NCI-H510A treated with DMSO at 0.1 percent for 48 hours (cell line): ENCODE results near the gene KCNJ3.
A peak's percentile ranks its signal among the peaks of the same experiment; 100 is the strongest.

Source experiments
- DNase-seq: peaks from one replicate; lab custom pipeline; 2025; lab: John Stamatoyannopoulos, UW

Gene KCNJ3

GRCh38 chr2:154698296-154698720 lies at the start of gene KCNJ3:
Gene KCNJ3, plus strand, starts transcription at chr2:154698695. Its CDS starts 81 bp downstream, at chr2:154698776.
- peak; percentile 1 for DNase-seq

- no peak for DNase-seq
Observed at GRCh38 chr2:154655499-154655898, 43.0 kb upstream of the KCNJ3 start.

GRCh38 chr2:154658854-154659253 lies 39.6 kb upstream of the KCNJ3 start:
- no peak for DNase-seq

GRCh38 chr2:154664248-154664647 lies 34.2 kb upstream of the KCNJ3 start:
- DNase-seq = no peak

GRCh38 chr2:154670083-154670482 lies 28.4 kb upstream of the KCNJ3 start:
- peak; percentile 0 for DNase-seq

GRCh38 chr2:154673694-154674093 lies 24.8 kb upstream of the KCNJ3 start:
- no peak for DNase-seq

GRCh38 chr2:154677401-154677800 lies 21.1 kb upstream of the KCNJ3 start:
- DNase-seq = no peak

GRCh38 chr2:154681741-154682140 lies 16.8 kb upstream of the KCNJ3 start:
- no peak for DNase-seq

- DNase-seq = no peak
Observed at GRCh38 chr2:154686162-154686561, 12.3 kb upstream of the KCNJ3 start.

- no peak for DNase-seq
Observed at GRCh38 chr2:154688373-154688772, 10.1 kb upstream of the KCNJ3 start.

- no peak for DNase-seq
Observed at GRCh38 chr2:154689158-154689557, 9.3 kb upstream of the KCNJ3 start.

- no peak for DNase-seq
Observed at GRCh38 chr2:154692927-154693326, 5.6 kb upstream of the KCNJ3 start.

- no peak for DNase-seq
Observed at GRCh38 chr2:154693741-154694340, 4.7 kb upstream of the KCNJ3 start.

- no peak for DNase-seq
Observed at GRCh38 chr2:154694881-154695280, 3.6 kb upstream of the KCNJ3 start.

GRCh38 chr2:154696369-154696768 lies 2.1 kb upstream of the KCNJ3 start:
- DNase-seq = no peak

- no peak for DNase-seq
Observed at GRCh38 chr2:154696810-154697417, 1.6 kb upstream of the KCNJ3 start.

GRCh38 chr2:154697418-154698252 lies 860 bp upstream of the KCNJ3 start:
- peak; percentile 8 for DNase-seq

- peak; percentile 1 for DNase-seq
Observed at GRCh38 chr2:154698721-154699574, 453 bp downstream of the KCNJ3 start.

GRCh38 chr2:154699575-154699930 lies 1.1 kb downstream of the KCNJ3 start:
- DNase-seq = no peak

GRCh38 chr2:154700136-154700535 lies 1.6 kb downstream of the KCNJ3 start:
- no peak for DNase-seq

GRCh38 chr2:154704991-154705390 lies 6.5 kb downstream of the KCNJ3 start:
- no peak for DNase-seq

- DNase-seq = no peak
Observed at GRCh38 chr2:154706660-154707059, 8.2 kb downstream of the KCNJ3 start.
